Trophoblast cell (in vitro differentiated cells and primary cell): ENCODE measurements around the gene FARSA.
A peak's percentile ranks its signal among the peaks of the same experiment; 100 is the strongest.
"Not testable (repeated sequence)": the region's sequence is repeated elsewhere in the genome, so short reads cannot be mapped to it uniquely, and the experiment has no call there.

Source experiments
- DNase-seq, 2 donors: peaks; one replicate each; pipeline ENCODE4 v3.0.0-alpha.2; 2016
- H2AFZ ChIP-seq: 2 replicates; pipeline ENCODE4 v1.6.1; 2013; ENCODE audit warnings: low read length, moderate library complexity, mild to moderate bottlenecking; ENCODE audit not compliant: insufficient read depth, poor library complexity
- H2AK5ac ChIP-seq: 2 replicates; pipeline ENCODE4 v1.6.1; 2013; ENCODE audit warnings: mild to moderate bottlenecking, low read length
- H2BK120ac ChIP-seq: 2 replicates; pipeline ENCODE4 v1.6.1; 2013; ENCODE audit warnings: low read length, mild to moderate bottlenecking, moderate library complexity; ENCODE audit not compliant: insufficient read depth, poor library complexity
- H2BK12ac ChIP-seq: 2 replicates; pipeline ENCODE4 v1.6.1; 2013; ENCODE audit warnings: mild to moderate bottlenecking, low read length, moderate library complexity
- H2BK5ac ChIP-seq: 2 replicates; pipeline ENCODE4 v1.6.1; 2013; ENCODE audit warnings: low read length, low read depth, moderate library complexity, mild to moderate bottlenecking; ENCODE audit not compliant: poor library complexity
- H3K14ac ChIP-seq: 2 replicates; pipeline ENCODE4 v1.6.1; 2013; ENCODE audit warnings: mild to moderate bottlenecking, low read length
- H3K18ac ChIP-seq: 2 replicates; pipeline ENCODE4 v1.6.1; 2013; ENCODE audit warnings: mild to moderate bottlenecking, low read length
- H3K23ac ChIP-seq: 2 replicates; pipeline ENCODE4 v1.6.1; 2013; ENCODE audit warnings: low read length
- H3K27ac ChIP-seq: 2 replicates; pipeline ENCODE4 v1.5.1; 2013; ENCODE audit warnings: low read depth, mild to moderate bottlenecking, inconsistent platforms, low read length, moderate library complexity
- H3K27me3 ChIP-seq: 2 replicates; pipeline ENCODE4 v1.6.1; 2013; ENCODE audit warnings: inconsistent platforms, mild to moderate bottlenecking, low read length, moderate library complexity; ENCODE audit not compliant: insufficient read depth
- H3K36me3 ChIP-seq, 2 experiments: 1 replicate in 1 of 2; 2 replicates in 1 of 2; pipeline ENCODE4 v1.6.1; 2013; ENCODE audit warnings: low read length in 2 of 2, mild to moderate bottlenecking in 2 of 2, moderate library complexity in 1 of 2; ENCODE audit not compliant: insufficient read depth in 2 of 2, control insufficient read depth in 1 of 2
- H3K4ac ChIP-seq: 2 replicates; pipeline ENCODE4 v1.6.1; 2013; ENCODE audit warnings: low read depth, mild to moderate bottlenecking, low read length, moderate library complexity
- H3K4me1 ChIP-seq, 2 experiments: 1 replicate in 1 of 2; 2 replicates in 1 of 2; pipeline ENCODE4 v1.6.1; 2013; ENCODE audit warnings: low read length in 2 of 2, mild to moderate bottlenecking in 2 of 2, moderate library complexity in 1 of 2; ENCODE audit not compliant: insufficient read depth in 2 of 2, control insufficient read depth in 1 of 2
- H3K4me2 ChIP-seq: 2 replicates; pipeline ENCODE4 v1.6.1; 2013; ENCODE audit warnings: inconsistent platforms, mild to moderate bottlenecking, low read length, moderate library complexity
- H3K4me3 ChIP-seq: 2 replicates; pipeline ENCODE4 v1.5.1; 2013; ENCODE audit warnings: mild to moderate bottlenecking, low read depth, low read length, inconsistent platforms
- H3K79me1 ChIP-seq: one replicate; pipeline ENCODE4 v1.6.1; 2013; ENCODE audit warnings: low read length
- H3K79me2 ChIP-seq: 2 replicates; pipeline ENCODE4 v1.6.1; 2013; ENCODE audit warnings: low read length, mild to moderate bottlenecking; ENCODE audit not compliant: control insufficient read depth, insufficient read depth, poor library complexity
- H3K9ac ChIP-seq: 2 replicates; pipeline ENCODE4 v1.6.1; 2013; ENCODE audit warnings: mild to moderate bottlenecking, low read length
- H3K9me3 ChIP-seq: 2 replicates; pipeline ENCODE4 v1.6.1; 2013; ENCODE audit warnings: low read depth, mild to moderate bottlenecking, control low read depth, inconsistent platforms, low read length; ENCODE audit not compliant: insufficient read depth
- H4K12ac ChIP-seq: 2 replicates; pipeline ENCODE4 v1.6.1; 2013; ENCODE audit warnings: low read depth, mild to moderate bottlenecking, low read length, moderate library complexity
- H4K8ac ChIP-seq: 2 replicates; pipeline ENCODE4 v1.6.1; 2013; ENCODE audit warnings: low read depth, mild to moderate bottlenecking, low read length, moderate library complexity
- H4K91ac ChIP-seq: one replicate; pipeline ENCODE4 v1.6.1; 2013; ENCODE audit warnings: low read depth, mild to moderate bottlenecking, low read length, moderate library complexity
- WGBS: extraction: QIAGEN DNeasy Blood & Tissue Kit; methylation state at CpG from one replicate; pipeline ENCODE4 v1.1.7; 2013; ENCODE audit warnings: missing lambda C conversion rate; ENCODE audit not compliant: insufficient read length, insufficient coverage; ENCODE audit errors: extremely low coverage; 5-methylcytosine and 5-hydroxymethylcytosine counted together

FARSA gene

DNA sequence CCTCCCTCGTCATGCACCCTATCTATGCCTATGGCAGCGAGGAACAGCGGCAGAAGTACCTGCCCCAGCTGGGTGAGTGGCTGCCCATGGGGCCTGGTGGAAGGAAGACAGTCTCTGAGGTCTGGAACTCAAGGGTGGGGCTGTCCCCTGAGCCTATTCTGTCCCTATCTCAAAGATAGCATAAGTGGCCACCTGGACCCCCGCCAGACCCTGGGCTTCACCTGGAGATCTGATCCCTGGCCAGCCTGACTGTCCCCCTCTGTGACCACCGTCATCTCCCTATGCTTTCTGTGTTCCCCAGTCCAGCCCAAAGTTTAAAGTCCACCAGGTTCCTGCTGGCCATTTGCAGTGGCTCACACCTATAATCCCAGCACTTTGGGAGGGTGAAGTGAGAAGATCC lies 39.9 kb downstream of the FARSA start:
- Histone ChIP-seq H3K27ac (no peak overlapping the region), H2BK120ac (no peak overlapping the region), H2BK12ac (no peak overlapping the region), H3K4me3 (no peak overlapping the region), H3K79me1 (no peaks in the 10 kb centered on the region), H3K9ac (no peak overlapping the region), H3K36me3 (peaks cover 27 to 37% of the 10 kb centered on the region in 2 experiments), H3K23ac (no peak overlapping the region), H4K91ac (no peak overlapping the region), H3K18ac (no peak overlapping the region), H3K14ac (no peak overlapping the region), H3K4me2 (no peak overlapping the region), H4K8ac (no peak overlapping the region), H3K4me1 (peaks cover 6% of the 10 kb centered on the region in 2 experiments), H2AK5ac (no peak overlapping the region), H4K12ac (no peak overlapping the region), H2AFZ (no peak overlapping the region), H3K4ac (no peak overlapping the region), H3K9me3 (peaks cover 4% of the 10 kb centered on the region), H3K27me3 (no peaks in the 10 kb centered on the region), H3K79me2 (no peaks in the 10 kb centered on the region), H2BK5ac (no peak overlapping the region)
- WGBS, result no CpG with 5 or more reads among the region's 5 CpGs
- no peak for DNase-seq

DNA sequence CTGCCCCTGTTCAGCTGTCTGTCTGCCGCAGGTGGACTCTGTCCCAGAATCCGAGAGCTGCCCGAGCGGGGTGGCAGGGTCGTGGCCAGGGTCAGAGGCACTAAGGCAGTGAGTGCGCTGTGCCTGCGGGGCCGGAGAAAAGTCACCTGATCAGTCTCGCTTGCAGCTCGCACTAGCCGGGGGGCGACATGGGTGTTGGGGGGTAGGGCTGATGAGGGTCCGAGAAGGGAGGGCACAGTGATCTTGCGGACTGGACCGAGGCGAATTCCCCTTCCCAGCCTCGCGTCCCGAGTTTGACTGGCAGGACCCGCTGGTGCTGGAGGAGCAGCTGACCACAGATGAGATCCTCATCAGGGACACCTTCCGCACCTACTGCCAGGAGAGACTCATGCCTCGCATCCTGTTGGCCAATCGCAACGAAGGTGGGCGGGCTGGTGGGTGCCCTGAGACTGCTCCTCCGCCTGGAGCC lies 41.9 kb downstream of the FARSA start:
- H3K4ac ChIP-seq, result no peak overlapping the region
- H3K9ac ChIP-seq, result peak overlapping the region; percentile 56
- DNase-seq, result no peak
- no peak overlapping the region for H2AFZ ChIP-seq
- peak overlapping the region; percentile 98 for H3K4me3 ChIP-seq
- H3K79me2 ChIP-seq, result no peaks in the 10 kb centered on the region
- no peak overlapping the region for H2AK5ac ChIP-seq
- no peak overlapping the region for H2BK120ac ChIP-seq
- H3K36me3 ChIP-seq, result peaks cover 14 to 22% of the 10 kb centered on the region in 2 experiments
- H4K91ac ChIP-seq, result no peak overlapping the region
- H3K23ac ChIP-seq, result no peak overlapping the region
- H4K8ac ChIP-seq, result peak overlapping the region; percentile 62
- H3K4me1 ChIP-seq, result peaks cover 6% of the 10 kb centered on the region in 2 experiments
- no peak overlapping the region for H3K14ac ChIP-seq
- H4K12ac ChIP-seq, result no peak overlapping the region
- no peak overlapping the region for H2BK12ac ChIP-seq
- H3K18ac ChIP-seq, result peak overlapping the region; percentile 48
- H3K27ac ChIP-seq, result no peak overlapping the region
- no peaks in the 10 kb centered on the region for H3K79me1 ChIP-seq
- peaks cover 4% of the 10 kb centered on the region for H3K9me3 ChIP-seq
- no CpG with 5 or more reads among the region's 26 CpGs for WGBS
- no peaks in the 10 kb centered on the region for H3K27me3 ChIP-seq
- no peak overlapping the region for H2BK5ac ChIP-seq
- H3K4me2 ChIP-seq, result peak overlapping the region; percentile 84

- Histone ChIP-seq H3K27me3 (peaks cover under 1% of the 10 kb centered on the region), H3K4me2 (peak within 1 kb of the TSS; percentile 84), H3K27ac (no peak within 1 kb of the TSS), H2AK5ac (peak within 1 kb of the TSS; percentile 55), H2BK12ac (no peak within 1 kb of the TSS), H3K79me1 (no peaks in the 10 kb centered on the region), H3K18ac (peak within 1 kb of the TSS; percentile 48), H4K91ac (no peak within 1 kb of the TSS), H3K4me3 (peak within 1 kb of the TSS; percentile 98), H3K23ac (no peak within 1 kb of the TSS), H4K12ac (peak within 1 kb of the TSS; percentile 72), H2AFZ (peak within 1 kb of the TSS; percentile 82), H3K14ac (peak within 1 kb of the TSS; percentile 11), H3K9me3 (no peaks in the 10 kb centered on the region), H2BK5ac (no peak within 1 kb of the TSS), H3K4me1 (peaks cover 6 to 7% of the 10 kb centered on the region in 2 experiments), H4K8ac (peak within 1 kb of the TSS; percentile 62), H3K4ac (no peak within 1 kb of the TSS), H2BK120ac (no peak within 1 kb of the TSS), H3K36me3 (peaks cover 8 to 16% of the 10 kb centered on the region in 2 experiments), H3K79me2 (no peaks in the 10 kb centered on the region), H3K9ac (peak within 1 kb of the TSS; percentile 77)
- peak; percentile 99 for DNase-seq
- WGBS, result no CpG with 5 or more reads among the region's 49 CpGs
These were observed 42.5 kb downstream of the FARSA start, which contains the start of gene GCDH for GRCh38 chr19:12890787-12891552. GCDH (plus strand) TSS chr19:12891160; CDS start chr19:12891305, 145 bp downstream.

DNA sequence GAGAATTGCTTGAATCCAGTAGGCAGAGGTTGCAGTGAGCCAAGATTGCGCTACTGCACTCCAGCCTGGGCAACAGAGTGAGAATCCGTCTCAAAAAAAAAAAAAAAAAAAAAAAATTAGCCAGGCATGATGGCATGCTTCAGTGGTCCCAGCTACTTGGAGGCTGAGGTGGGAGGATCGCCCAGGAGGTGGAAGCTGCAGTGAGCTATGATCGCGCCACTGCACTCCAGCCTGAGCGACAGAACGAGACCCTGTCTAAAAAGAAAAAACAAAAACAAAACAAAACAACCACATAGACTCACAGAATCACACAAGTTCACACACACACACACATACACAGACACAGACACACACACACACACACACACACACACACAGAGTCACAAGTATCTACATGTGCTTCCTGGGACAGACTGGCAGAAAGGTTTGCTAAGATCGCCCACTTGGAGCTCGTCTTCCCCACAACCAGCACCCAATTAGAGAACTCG lies 43.2 kb downstream of the FARSA start:
- not testable (repeated sequence) for H4K12ac ChIP-seq, H3K4ac ChIP-seq, H3K27ac ChIP-seq, H3K23ac ChIP-seq, H2BK12ac ChIP-seq, H4K91ac ChIP-seq, H3K4me3 ChIP-seq, H2BK120ac ChIP-seq, H2AK5ac ChIP-seq, H3K18ac ChIP-seq, DNase-seq, H3K79me1 ChIP-seq, H3K79me2 ChIP-seq, H3K27me3 ChIP-seq, H3K9me3 ChIP-seq, H4K8ac ChIP-seq, H2BK5ac ChIP-seq, H3K9ac ChIP-seq, H3K14ac ChIP-seq
- H3K36me3 ChIP-seq, result peaks cover 6 to 15% of the 10 kb centered on the region in 2 experiments
- peak overlapping the region; percentile 69 for H3K4me2 ChIP-seq
- WGBS, result no CpG with 5 or more reads among the region's 10 CpGs
- peak overlapping the region; percentile 26 for H2AFZ ChIP-seq
- peaks cover 8 to 12% of the 10 kb centered on the region in 2 experiments for H3K4me1 ChIP-seq
